PC-9 (cell line): Measurements from ENCODE around the gene AVEN. TPM values are rescaled to one million over a fixed set of nuclear protein-coding genes. Genes with fewer than 3 reads are reported as not detected.

Experiments
- BruUV-seq: library from RNA; stranded (reverse); fragments of 400-500 nt; replicated peaks from 2 replicates; lab custom pipeline; 2021; lab: Mats Ljungman, UMichigan
- CTCF ChIA-PET: fragments of 300-600 bp; sonication (Branson Sonifier 250); formaldehyde crosslinking; loops from one replicate; lab custom pipeline; 2022; ENCODE audit warnings: antibody characterized with exemption; lab: Charles Lee
- POLR2A ChIA-PET: fragments of 300-600 bp; sonication (Branson Sonifier 250); formaldehyde crosslinking; loops from one replicate; lab custom pipeline; 2022; ENCODE audit warnings: antibody characterized with exemption; ENCODE audit not compliant: unreplicated experiment; lab: Charles Lee
- DNase-seq, 2 experiments: peaks; one replicate each; pipeline versions ENCODE4 v3.0.0 to v3.0.0-alpha.2; 2015 to 2022; ENCODE audit warnings: mixed read lengths in 1 of 2
- H2AFZ ChIP-seq: fragments of 200-600 bp; sonication (generic); 2 replicates; pipeline ENCODE4 v1.8.1; 2017; ENCODE audit warnings: antibody characterized with exemption
- H3F3A ChIP-seq: fragments of 200-600 bp; sonication (generic); 2 replicates; pipeline ENCODE4 v1.8.1; 2017; ENCODE audit warnings: antibody characterized with exemption, mild to moderate bottlenecking, low read depth; ENCODE audit not compliant: insufficient read depth
- H3K27ac ChIP-seq: fragments of 200-600 bp; sonication (generic); 2 replicates; pipeline ENCODE4 v1.6.1; 2016; ENCODE audit warnings: mixed run types
- H3K27me3 ChIP-seq: fragments of 200-600 bp; sonication (generic); 2 replicates; pipeline ENCODE4 v1.6.1; 2016; ENCODE audit warnings: low read depth, mixed run types; ENCODE audit not compliant: insufficient read depth
- H3K36me3 ChIP-seq: fragments of 200-600 bp; sonication (generic); 2 replicates; pipeline ENCODE4 v1.6.1; 2016; ENCODE audit warnings: low read depth, mixed run types
- H3K4me1 ChIP-seq: fragments of 200-600 bp; sonication (generic); replicated peaks from 2 replicates; pipeline ENCODE4 v1.6.1; 2016; ENCODE audit warnings: mixed run types; ENCODE audit not compliant: insufficient read depth
- H3K4me2 ChIP-seq: fragments of 200-600 bp; sonication (generic); 2 replicates; pipeline ENCODE4 v1.6.1; 2017; ENCODE audit warnings: mixed run types
- H3K4me3 ChIP-seq: fragments of 200-600 bp; sonication (generic); 2 replicates; pipeline ENCODE4 v1.6.1; 2016; ENCODE audit warnings: mixed run types
- H3K79me2 ChIP-seq: fragments of 200-600 bp; sonication (generic); 2 replicates; pipeline ENCODE4 v1.6.1; 2017; ENCODE audit warnings: low read depth, mixed run types
- H3K9me2 ChIP-seq: fragments of 200-600 bp; sonication (generic); 2 replicates; pipeline ENCODE4 v1.8.1; 2017; ENCODE audit warnings: mild to moderate bottlenecking; ENCODE audit not compliant: insufficient read depth
- H3K9me3 ChIP-seq: fragments of 200-600 bp; sonication (generic); 2 replicates; pipeline ENCODE4 v1.8.1; 2016; ENCODE audit warnings: low read depth; ENCODE audit not compliant: insufficient read depth
- H4K20me1 ChIP-seq: fragments of 200-600 bp; sonication (generic); 2 replicates; pipeline ENCODE4 v1.8.1; 2017; ENCODE audit not compliant: insufficient read depth
- EZH2 ChIP-seq: fragments of 200-600 bp; sonication (generic); IDR thresholded peaks from 2 replicates; pipeline ENCODE4 v1.8.0; 2017; ENCODE audit warnings: antibody characterized with exemption, low read depth
- intact Hi-C: fragments of 100-400 bp; cut with micrococcal nuclease; formaldehyde crosslinking; loops from one replicate; pipeline ENCODE4 v1.10.0; 2022; ENCODE audit not compliant: unreplicated experiment
- total RNA-seq: library from RNA; stranded (reverse); gene quantifications from 2 replicates; pipeline ENCODE4 v1.2.3, GENCODE V29; 2021
- TF ChIP-seq, protein P1 (sequence below): fragments of 200-600 bp; sonication (generic); conservative IDR thresholded peaks from 2 replicates; pipeline ENCODE4 v1.6.1; 2017; ENCODE audit warnings: mixed run types, antibody characterized with exemption, mild to moderate bottlenecking, moderate library complexity

AVEN gene
- total RNA-seq, 1 experiment from 2014 or later = 8.7 TPM

DNA sequence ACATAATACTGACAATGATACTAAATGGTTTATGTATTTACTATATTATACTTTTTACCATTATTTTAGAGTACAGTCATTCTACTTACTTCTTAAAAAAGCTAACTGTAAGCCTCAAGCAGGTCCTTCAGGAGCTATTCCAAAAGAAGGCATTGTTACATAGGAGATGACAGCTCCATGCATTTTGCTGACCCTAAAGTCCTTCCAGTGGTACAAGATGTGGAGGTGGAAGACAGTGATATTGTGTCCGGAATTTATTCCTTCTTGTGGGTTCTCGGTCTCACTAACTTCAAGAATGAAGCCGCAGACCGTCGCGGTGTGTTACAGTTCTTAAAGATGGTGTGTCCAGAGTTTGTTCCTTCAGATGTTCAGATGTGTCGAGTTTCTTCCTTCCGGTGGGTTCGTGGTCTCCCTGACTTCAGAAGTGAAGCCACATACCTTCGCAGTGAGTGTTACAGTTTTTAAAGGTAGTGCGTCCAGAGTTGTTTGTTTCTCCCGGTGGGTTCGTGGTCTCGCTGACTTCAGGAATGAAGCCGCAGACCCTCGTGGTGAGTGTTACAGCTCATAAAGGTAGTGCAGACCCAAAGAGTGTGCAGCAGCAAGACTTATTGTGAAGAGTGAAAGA lies 20.9 kb downstream of the AVEN start:
- Histone ChIP-seq H3K9me3 (no peaks in the 10 kb centered on the region), H3K9me2 (no peaks in the 10 kb centered on the region), H2AFZ (no peak overlapping the region), H3F3A (no peaks in the 10 kb centered on the region), H4K20me1 (no peaks in the 10 kb centered on the region), H3K27me3 (no peaks in the 10 kb centered on the region), H3K27ac (no peak overlapping the region), H3K79me2 (no peaks in the 10 kb centered on the region), H3K4me1 (no peaks in the 10 kb centered on the region), H3K36me3 (no peaks in the 10 kb centered on the region), H3K4me3 (no peak overlapping the region), H3K4me2 (no peak overlapping the region)
- no peak for DNase-seq
- no peak for TF ChIP-seq EZH2
- TF ChIP-seq, protein P1, sequence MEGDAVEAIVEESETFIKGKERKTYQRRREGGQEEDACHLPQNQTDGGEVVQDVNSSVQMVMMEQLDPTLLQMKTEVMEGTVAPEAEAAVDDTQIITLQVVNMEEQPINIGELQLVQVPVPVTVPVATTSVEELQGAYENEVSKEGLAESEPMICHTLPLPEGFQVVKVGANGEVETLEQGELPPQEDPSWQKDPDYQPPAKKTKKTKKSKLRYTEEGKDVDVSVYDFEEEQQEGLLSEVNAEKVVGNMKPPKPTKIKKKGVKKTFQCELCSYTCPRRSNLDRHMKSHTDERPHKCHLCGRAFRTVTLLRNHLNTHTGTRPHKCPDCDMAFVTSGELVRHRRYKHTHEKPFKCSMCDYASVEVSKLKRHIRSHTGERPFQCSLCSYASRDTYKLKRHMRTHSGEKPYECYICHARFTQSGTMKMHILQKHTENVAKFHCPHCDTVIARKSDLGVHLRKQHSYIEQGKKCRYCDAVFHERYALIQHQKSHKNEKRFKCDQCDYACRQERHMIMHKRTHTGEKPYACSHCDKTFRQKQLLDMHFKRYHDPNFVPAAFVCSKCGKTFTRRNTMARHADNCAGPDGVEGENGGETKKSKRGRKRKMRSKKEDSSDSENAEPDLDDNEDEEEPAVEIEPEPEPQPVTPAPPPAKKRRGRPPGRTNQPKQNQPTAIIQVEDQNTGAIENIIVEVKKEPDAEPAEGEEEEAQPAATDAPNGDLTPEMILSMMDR = no peak
- POLR2A ChIA-PET = no interaction called here
- no TSS peak for BruUV-seq
- intact Hi-C loops = no loop called here
- CTCF ChIA-PET = no interaction called here

DNA sequence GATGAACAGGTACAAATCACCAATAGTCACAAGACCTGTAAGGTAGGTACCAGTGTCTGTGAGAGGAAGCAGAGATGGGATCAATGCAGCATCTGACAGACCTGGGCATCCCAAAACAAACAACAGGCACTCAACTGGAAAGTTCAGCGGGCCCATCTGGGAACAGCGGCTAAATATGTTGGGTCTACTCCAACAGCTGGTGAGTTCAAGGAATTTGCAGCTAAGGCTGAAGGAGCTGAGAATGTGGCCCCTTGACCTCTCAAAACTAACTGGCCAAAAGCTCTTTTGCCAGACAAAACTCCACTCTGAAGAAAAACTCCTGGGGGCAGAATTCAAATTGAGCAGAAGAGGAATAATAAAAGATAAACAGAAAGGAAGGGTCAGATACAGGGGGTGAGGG lies 24.4 kb downstream of the AVEN start:
- H3K9me2 ChIP-seq = no peaks in the 10 kb centered on the region
- no peak overlapping the region for H3K4me2 ChIP-seq
- TF ChIP-seq, protein P1 = no peak
- TF ChIP-seq EZH2 = no peak
- H3F3A ChIP-seq = no peaks in the 10 kb centered on the region
- H3K36me3 ChIP-seq = no peaks in the 10 kb centered on the region
- no peak overlapping the region for H3K27ac ChIP-seq
- intact Hi-C loops = no loop called here
- H2AFZ ChIP-seq = no peak overlapping the region
- BruUV-seq = no TSS peak
- DNase-seq = no peak
- no peaks in the 10 kb centered on the region for H3K4me1 ChIP-seq
- H3K9me3 ChIP-seq = no peaks in the 10 kb centered on the region
- CTCF ChIA-PET = no interaction called here
- no peaks in the 10 kb centered on the region for H4K20me1 ChIP-seq
- no peak overlapping the region for H3K4me3 ChIP-seq
- no peaks in the 10 kb centered on the region for H3K79me2 ChIP-seq
- no peaks in the 10 kb centered on the region for H3K27me3 ChIP-seq
- POLR2A ChIA-PET = no interaction called here

DNA sequence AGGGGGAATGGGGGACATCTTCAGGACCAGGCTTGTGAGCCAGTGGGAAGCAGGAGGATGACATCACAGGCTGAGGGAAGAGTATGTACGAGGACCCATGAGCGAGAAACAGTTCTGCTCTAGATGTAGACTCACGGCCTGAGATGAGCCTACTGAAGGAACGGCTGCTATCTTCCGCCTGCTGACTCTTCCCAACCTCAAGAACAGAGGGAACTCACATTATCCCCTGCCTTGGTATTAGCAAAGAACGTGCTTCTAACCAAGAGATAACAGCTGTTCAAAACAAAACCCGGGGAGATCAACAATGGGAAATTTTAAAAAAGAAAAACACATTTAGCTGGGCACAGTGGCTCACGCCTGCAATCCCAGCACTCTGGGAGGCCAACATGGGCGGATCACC lies 25.3 kb downstream of the AVEN start:
- Histone ChIP-seq H3K4me3 (no peak overlapping the region), H3F3A (no peaks in the 10 kb centered on the region), H3K27ac (no peak overlapping the region), H3K4me2 (no peak overlapping the region), H3K36me3 (no peaks in the 10 kb centered on the region), H2AFZ (no peak overlapping the region), H4K20me1 (no peaks in the 10 kb centered on the region), H3K9me3 (no peaks in the 10 kb centered on the region), H3K27me3 (no peaks in the 10 kb centered on the region), H3K4me1 (no peaks in the 10 kb centered on the region), H3K9me2 (no peaks in the 10 kb centered on the region), H3K79me2 (no peaks in the 10 kb centered on the region)
- POLR2A ChIA-PET = no interaction called here
- CTCF ChIA-PET = interaction anchor here (0.6 kb wide), 1 partner anchor 22 kb away, joined by 3 read pairs; no protein-coding TSS in a partner anchor
- intact Hi-C loops = no loop called here
- no peak for DNase-seq
- no TSS peak for BruUV-seq
- TF ChIP-seq, protein P1 = no peak
- TF ChIP-seq EZH2 = no peak
